Testis (tissue), 2 donors: ENCODE results near the gene TIAM2.

Experiments used
- POLR2A ChIP-seq: fragments of 450-650 bp; IDR thresholded peaks from one replicate; pipeline ENCODE4 v1.6.1; 2017; ENCODE audit warnings: antibody characterized with exemption, mild to moderate bottlenecking, moderate library complexity
- TF ChIP-seq, protein P1 (sequence below), 3 experiments: fragments of 450-650 bp in 2 of 3; fragments of 200-600 bp in 1 of 3; sonication (generic) in 1 of 3; IDR thresholded peaks; one replicate each; pipeline ENCODE4 v1.5.1; 2016 to 2019; ENCODE audit warnings: antibody characterized with exemption in 3 of 3, mild to moderate bottlenecking in 2 of 3, moderate library complexity in 1 of 3

- TF ChIP-seq, protein P1, sequence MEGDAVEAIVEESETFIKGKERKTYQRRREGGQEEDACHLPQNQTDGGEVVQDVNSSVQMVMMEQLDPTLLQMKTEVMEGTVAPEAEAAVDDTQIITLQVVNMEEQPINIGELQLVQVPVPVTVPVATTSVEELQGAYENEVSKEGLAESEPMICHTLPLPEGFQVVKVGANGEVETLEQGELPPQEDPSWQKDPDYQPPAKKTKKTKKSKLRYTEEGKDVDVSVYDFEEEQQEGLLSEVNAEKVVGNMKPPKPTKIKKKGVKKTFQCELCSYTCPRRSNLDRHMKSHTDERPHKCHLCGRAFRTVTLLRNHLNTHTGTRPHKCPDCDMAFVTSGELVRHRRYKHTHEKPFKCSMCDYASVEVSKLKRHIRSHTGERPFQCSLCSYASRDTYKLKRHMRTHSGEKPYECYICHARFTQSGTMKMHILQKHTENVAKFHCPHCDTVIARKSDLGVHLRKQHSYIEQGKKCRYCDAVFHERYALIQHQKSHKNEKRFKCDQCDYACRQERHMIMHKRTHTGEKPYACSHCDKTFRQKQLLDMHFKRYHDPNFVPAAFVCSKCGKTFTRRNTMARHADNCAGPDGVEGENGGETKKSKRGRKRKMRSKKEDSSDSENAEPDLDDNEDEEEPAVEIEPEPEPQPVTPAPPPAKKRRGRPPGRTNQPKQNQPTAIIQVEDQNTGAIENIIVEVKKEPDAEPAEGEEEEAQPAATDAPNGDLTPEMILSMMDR (IDR thresholded peaks at IDR 0.05) = no peak
- TF ChIP-seq POLR2A = no peak
Observed at GRCh38 chr6:155103816-155104366, 108.8 kb downstream of the TIAM2 start.
